ENCODE results near the gene SLC16A13. TPM values are rescaled to one million over a fixed set of nuclear protein-coding genes. Genes with fewer than 3 reads are reported as not detected.

Gene SLC16A13
- total RNA-seq, 1 experiment from 2014 or later = 13.1 TPM

GRCh38 chr17:7017827-7018200 is 18.0 kb upstream of the SLC16A13 start:
- peaks cover 29% of the 10 kb centered on the region for H3K4me1 ChIP-seq (ENCODE audit: control insufficient read depth, insufficient read depth, low read length)
- no TSS peak for BruUV-seq (replicated peaks)
- no peak for TF ChIP-seq CTCF (IDR thresholded peaks at IDR 0.05)
- TF ChIP-seq TCF7L2 (IDR thresholded peaks at IDR 0.05; ENCODE audit: low read depth, low read length) = no peak
- no peak for TF ChIP-seq POLR2AphosphoS5 (IDR thresholded peaks at IDR 0.05; ENCODE audit: low read depth, low read length)
- TF ChIP-seq SIN3A (IDR thresholded peaks at IDR 0.05; ENCODE audit: borderline replicate concordance, insufficient read depth, low read depth, low read length) = no peak
- TF ChIP-seq REST (IDR thresholded peaks at IDR 0.05; ENCODE audit: insufficient read depth in 1 of 2, low read depth in 2 of 2, low read length in 1 of 2) = no peak
- H3K9me3 ChIP-seq (ENCODE audit: control insufficient read depth, insufficient read depth, low read depth, low read length) = no peaks in the 10 kb centered on the region
- ChIA-PET CTCF (no interaction called here), POLR2A (no interaction called here)
- peak overlapping the region; percentile 54; the same call in 1 of the 2 replicates for H3K27ac ChIP-seq (ENCODE audit: low read length)
- peaks cover 11% of the 10 kb centered on the region; the same call in 1 of the 2 replicates for H3K36me3 ChIP-seq (ENCODE audit: control insufficient read depth, insufficient read depth, low read length)
- DNase-seq (ENCODE audit: low read depth, low spot score) (no peak), ATAC-seq (no peak)
- intact Hi-C loops (cut with micrococcal nuclease; ENCODE audit: unreplicated experiment) (no loop called here), in situ Hi-C loops (cut with HindIII; ENCODE audit: low pct_unique_long_range_greater_than_20kb, low sequenced_read_pairs) (no loop called here)
- H3K4me3 ChIP-seq (ENCODE audit: low read depth in 2 of 2, low read length in 2 of 2) = no peak overlapping the region
- no peaks in the 10 kb centered on the region for H3K27me3 ChIP-seq (ENCODE audit: control insufficient read depth, insufficient read depth, low read length)

GRCh38 chr17:7018331-7018964 is 17.4 kb upstream of the SLC16A13 start:
- BruUV-seq (replicated peaks) = no TSS peak
- ATAC-seq (no peak), DNase-seq (ENCODE audit: low read depth, low spot score) (no peak)
- TF ChIP-seq CTCF (IDR thresholded peaks at IDR 0.05) (no peak), POLR2AphosphoS5 (IDR thresholded peaks at IDR 0.05; ENCODE audit: low read depth, low read length) (no peak), TCF7L2 (IDR thresholded peaks at IDR 0.05; ENCODE audit: low read depth, low read length) (no peak), REST (IDR thresholded peaks at IDR 0.05; ENCODE audit: insufficient read depth in 1 of 2, low read depth in 2 of 2, low read length in 1 of 2) (no peak), SIN3A (IDR thresholded peaks at IDR 0.05; ENCODE audit: borderline replicate concordance, insufficient read depth, low read depth, low read length) (no peak)
- Histone ChIP-seq H3K4me3 (ENCODE audit: low read depth in 2 of 2, low read length in 2 of 2) (no peak overlapping the region), H3K36me3 (ENCODE audit: control insufficient read depth, insufficient read depth, low read length) (peaks cover 9% of the 10 kb centered on the region; the same call in 1 of the 2 replicates), H3K9me3 (ENCODE audit: control insufficient read depth, insufficient read depth, low read depth, low read length) (no peaks in the 10 kb centered on the region), H3K4me1 (ENCODE audit: control insufficient read depth, insufficient read depth, low read length) (peaks cover 29% of the 10 kb centered on the region), H3K27me3 (ENCODE audit: control insufficient read depth, insufficient read depth, low read length) (no peaks in the 10 kb centered on the region), H3K27ac (ENCODE audit: low read length) (peak overlapping the region; percentile 54; the same call in 1 of the 2 replicates)
- ChIA-PET POLR2A (no interaction called here), CTCF (no interaction called here)
- in situ Hi-C loops (cut with HindIII; ENCODE audit: low pct_unique_long_range_greater_than_20kb, low sequenced_read_pairs) (no loop called here), intact Hi-C loops (cut with micrococcal nuclease; ENCODE audit: unreplicated experiment) (no loop called here)
